Caco-2 (cell line): Measurements from ENCODE around the gene FRYL. TPM values are rescaled to one million over a fixed set of nuclear protein-coding genes. Genes with fewer than 3 reads are reported as not detected.
"Not testable (repeated sequence)": the region's sequence is repeated elsewhere in the genome, so short reads cannot be mapped to it uniquely, and the experiment has no call there.

Experiments used
- BruUV-seq: library from RNA; stranded (reverse); fragments of 400-500 nt; replicated peaks from 2 replicates; lab custom pipeline; 2021; lab: Mats Ljungman, UMichigan
- CTCF ChIA-PET: fragments of 300-600 bp; sonication (Branson Sonifier 250); formaldehyde crosslinking; loops from one replicate; lab custom pipeline; 2022; ENCODE audit warnings: antibody characterized with exemption; lab: Charles Lee
- POLR2A ChIA-PET: fragments of 300-600 bp; sonication (Branson Sonifier 250); formaldehyde crosslinking; loops from one replicate; lab custom pipeline; 2022; ENCODE audit warnings: antibody characterized with exemption; lab: Charles Lee
- DNase-seq, 2 experiments: peaks; one replicate each; pipeline versions ENCODE4 v3.0.0 to v3.0.0-alpha.2; 2020 to 2022
- H3K27me3 ChIP-seq: replicated peaks from 2 replicates; pipeline ENCODE4 v1.6.0; 2011; ENCODE audit warnings: low read length; ENCODE audit not compliant: control insufficient read depth, insufficient read depth
- H3K36me3 ChIP-seq: 2 replicates; pipeline ENCODE4 v1.5.1; 2011; ENCODE audit warnings: low read length; ENCODE audit not compliant: control insufficient read depth, insufficient read depth
- H3K4me1 ChIP-seq: fragments of 250-450 bp; sonication (Bioruptor Pico); 2 replicates; pipeline ENCODE4 v1.5.1; 2020; ENCODE audit warnings: mild to moderate bottlenecking
- H3K4me3 ChIP-seq: 2 replicates; pipeline ENCODE4 v1.5.1; 2011; ENCODE audit warnings: low read depth, mild to moderate bottlenecking, control low read depth, low read length
- H3K9me3 ChIP-seq: fragments of 250-450 bp; sonication (Bioruptor Pico); 2 replicates; pipeline ENCODE4 v1.5.1; 2020; ENCODE audit warnings: mild to moderate bottlenecking, moderate library complexity
- H3K27ac Mint-ChIP-seq: one replicate; pipeline ENCODE4 v1.8.0; 2022; ENCODE audit warnings: mixed read lengths; ENCODE audit not compliant: unreplicated experiment
- H3K27me3 Mint-ChIP-seq: one replicate; pipeline ENCODE4 v1.8.0; 2022; ENCODE audit warnings: mixed read lengths; ENCODE audit not compliant: insufficient read depth, unreplicated experiment
- H3K36me3 Mint-ChIP-seq: one replicate; pipeline ENCODE4 v1.8.0; 2022; ENCODE audit warnings: mild to moderate bottlenecking, mixed read lengths; ENCODE audit not compliant: insufficient read depth, unreplicated experiment
- H3K4me1 Mint-ChIP-seq: one replicate; pipeline ENCODE4 v1.8.0; 2022; ENCODE audit warnings: low read depth, mixed read lengths; ENCODE audit not compliant: unreplicated experiment
- H3K4me3 Mint-ChIP-seq: one replicate; pipeline ENCODE4 v1.8.0; 2022; ENCODE audit warnings: mild to moderate bottlenecking, moderate library complexity, mixed read lengths; ENCODE audit not compliant: unreplicated experiment
- H3K9me3 Mint-ChIP-seq: one replicate; pipeline ENCODE4 v1.8.0; 2022; ENCODE audit warnings: mixed read lengths; ENCODE audit not compliant: unreplicated experiment
- intact Hi-C: fragments of 100-400 bp; cut with micrococcal nuclease; formaldehyde crosslinking; loops from one replicate; pipeline ENCODE4 v1.10.0; 2022; ENCODE audit not compliant: unreplicated experiment
- total RNA-seq: library from RNA; stranded (reverse); gene quantifications from 2 replicates; pipeline ENCODE4 v1.2.3, GENCODE V29; 2022
- TF ChIP-seq, protein P1 (sequence below), 2 experiments: fragments of 200-600 bp in 1 of 2; IDR thresholded peaks; 1 replicate in 1 of 2; 2 replicates in 1 of 2; pipeline versions ENCODE4 v1.5.1 to v1.8.0; 2011 to 2022; ENCODE audit warnings: antibody characterized with exemption in 1 of 2, control low read depth in 1 of 2, inconsistent platforms in 1 of 2, low read depth in 1 of 2, low read length in 1 of 2, mild to moderate bottlenecking in 1 of 2, moderate library complexity in 1 of 2; ENCODE audit not compliant: insufficient read depth in 1 of 2, severe bottlenecking in 1 of 2, unreplicated experiment in 1 of 2

The FRYL gene
- total RNA-seq, 1 experiment from 2014 or later = 27.4 TPM

DNA sequence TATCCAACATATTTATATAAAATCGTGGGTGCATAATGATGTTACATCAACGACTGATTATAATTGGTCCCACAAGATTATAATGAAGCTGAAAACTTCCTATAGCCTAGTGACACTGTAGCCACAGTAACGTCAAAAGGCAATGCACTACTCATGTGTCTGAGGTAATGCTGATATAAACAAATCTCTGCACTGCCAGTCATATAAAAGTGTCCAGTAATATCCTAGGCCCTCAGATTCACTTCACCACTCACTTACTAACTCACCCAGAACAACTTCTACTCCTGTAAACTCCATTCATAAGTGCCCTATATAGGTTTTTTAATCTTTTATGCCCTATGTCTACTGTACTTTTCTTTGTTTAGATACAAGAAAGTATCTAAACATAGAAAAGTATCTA, 18.8 kb downstream of the FRYL start:
- H3K36me3 ChIP-seq = no peaks in the 10 kb centered on the region
- H3K27ac Mint-ChIP-seq = no peak overlapping the region
- no peaks in the 10 kb centered on the region for H3K4me1 Mint-ChIP-seq
- H3K9me3 ChIP-seq = no peaks in the 10 kb centered on the region
- TF ChIP-seq, protein P1, sequence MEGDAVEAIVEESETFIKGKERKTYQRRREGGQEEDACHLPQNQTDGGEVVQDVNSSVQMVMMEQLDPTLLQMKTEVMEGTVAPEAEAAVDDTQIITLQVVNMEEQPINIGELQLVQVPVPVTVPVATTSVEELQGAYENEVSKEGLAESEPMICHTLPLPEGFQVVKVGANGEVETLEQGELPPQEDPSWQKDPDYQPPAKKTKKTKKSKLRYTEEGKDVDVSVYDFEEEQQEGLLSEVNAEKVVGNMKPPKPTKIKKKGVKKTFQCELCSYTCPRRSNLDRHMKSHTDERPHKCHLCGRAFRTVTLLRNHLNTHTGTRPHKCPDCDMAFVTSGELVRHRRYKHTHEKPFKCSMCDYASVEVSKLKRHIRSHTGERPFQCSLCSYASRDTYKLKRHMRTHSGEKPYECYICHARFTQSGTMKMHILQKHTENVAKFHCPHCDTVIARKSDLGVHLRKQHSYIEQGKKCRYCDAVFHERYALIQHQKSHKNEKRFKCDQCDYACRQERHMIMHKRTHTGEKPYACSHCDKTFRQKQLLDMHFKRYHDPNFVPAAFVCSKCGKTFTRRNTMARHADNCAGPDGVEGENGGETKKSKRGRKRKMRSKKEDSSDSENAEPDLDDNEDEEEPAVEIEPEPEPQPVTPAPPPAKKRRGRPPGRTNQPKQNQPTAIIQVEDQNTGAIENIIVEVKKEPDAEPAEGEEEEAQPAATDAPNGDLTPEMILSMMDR (IDR thresholded peaks at IDR 0.05; ENCODE audit: insufficient read depth in 1 of 2, low read depth in 1 of 2, low read length in 1 of 2, severe bottlenecking in 1 of 2, unreplicated experiment in 1 of 2) = no peak
- no peaks in the 10 kb centered on the region for H3K9me3 Mint-ChIP-seq
- intact Hi-C loops = no loop called here
- H3K4me1 ChIP-seq = no peaks in the 10 kb centered on the region
- POLR2A ChIA-PET = no interaction called here
- H3K36me3 Mint-ChIP-seq = no peaks in the 10 kb centered on the region
- H3K4me3 ChIP-seq = no peak overlapping the region
- H3K4me3 Mint-ChIP-seq = no peak overlapping the region
- DNase-seq = no peak
- CTCF ChIA-PET = no interaction called here
- H3K27me3 Mint-ChIP-seq = no peaks in the 10 kb centered on the region
- no TSS peak for BruUV-seq
- no peaks in the 10 kb centered on the region for H3K27me3 ChIP-seq

DNA sequence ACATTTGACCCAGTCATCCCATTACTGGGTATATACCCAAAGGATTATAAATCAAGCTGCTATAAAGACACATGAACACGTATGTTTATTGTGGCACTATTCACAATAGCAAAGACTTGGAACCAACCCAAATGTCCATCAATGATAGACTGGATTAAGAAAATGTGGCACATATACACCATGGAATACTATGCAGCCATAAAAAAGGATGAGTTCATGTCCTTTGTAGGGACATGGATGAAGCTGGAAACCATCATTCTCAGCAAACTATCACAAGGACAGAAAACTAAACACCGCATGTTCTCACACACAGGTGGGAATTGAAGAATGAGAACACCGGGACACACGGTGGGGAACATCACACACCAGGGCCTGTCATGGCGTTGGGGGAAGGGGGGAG, 21.4 kb downstream of the FRYL start:
- H3K4me1 ChIP-seq, POLR2A ChIA-PET, H3K36me3 Mint-ChIP-seq, DNase-seq, H3K27me3 Mint-ChIP-seq, H3K27ac Mint-ChIP-seq, H3K9me3 ChIP-seq, H3K27me3 ChIP-seq, H3K9me3 Mint-ChIP-seq, intact Hi-C loops, H3K4me3 Mint-ChIP-seq, H3K36me3 ChIP-seq, H3K4me3 ChIP-seq, H3K4me1 Mint-ChIP-seq, BruUV-seq, CTCF ChIA-PET: not testable (repeated sequence)

DNA sequence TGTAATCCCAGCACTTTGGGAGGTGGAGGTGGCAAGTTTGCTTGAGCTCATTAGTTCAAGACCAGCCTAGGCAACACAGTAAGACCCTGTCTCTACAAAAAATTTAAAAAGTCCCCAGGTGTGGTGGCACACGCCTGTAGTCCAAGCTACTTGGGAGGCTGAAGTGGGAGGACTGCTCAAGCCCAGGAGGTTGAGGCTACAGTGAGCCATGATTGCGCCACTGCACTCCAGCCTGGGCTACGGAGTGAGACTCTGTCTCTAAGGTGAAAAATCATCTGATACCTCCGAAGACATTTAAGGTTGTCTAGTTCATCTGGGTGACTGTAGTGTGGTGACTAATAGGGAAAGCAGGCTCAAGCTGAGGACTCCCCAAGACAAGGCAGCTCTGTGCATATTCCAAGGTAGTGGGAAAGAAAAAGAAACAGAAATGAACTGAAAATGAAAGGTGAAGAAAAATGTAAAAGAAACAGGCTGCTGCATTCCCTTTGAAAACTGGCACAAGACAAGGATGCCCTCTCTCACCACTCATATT, 23.3 kb downstream of the FRYL start:
- no peaks in the 10 kb centered on the region for H3K9me3 ChIP-seq
- H3K4me3 Mint-ChIP-seq = no peak overlapping the region
- intact Hi-C loops = no loop called here
- no TSS peak for BruUV-seq
- no peak overlapping the region for H3K4me3 ChIP-seq
- TF ChIP-seq, protein P1 (IDR thresholded peaks at IDR 0.05; ENCODE audit: insufficient read depth in 1 of 2, low read depth in 1 of 2, low read length in 1 of 2, severe bottlenecking in 1 of 2, unreplicated experiment in 1 of 2) = no peak
- H3K27me3 ChIP-seq = no peaks in the 10 kb centered on the region
- POLR2A ChIA-PET = no interaction called here
- CTCF ChIA-PET = no interaction called here
- H3K27ac Mint-ChIP-seq = no peak overlapping the region
- H3K4me1 Mint-ChIP-seq = no peaks in the 10 kb centered on the region
- H3K27me3 Mint-ChIP-seq = no peaks in the 10 kb centered on the region
- H3K36me3 Mint-ChIP-seq = no peaks in the 10 kb centered on the region
- DNase-seq = no peak
- H3K36me3 ChIP-seq = no peaks in the 10 kb centered on the region
- H3K9me3 Mint-ChIP-seq = no peaks in the 10 kb centered on the region
- peaks cover 7% of the 10 kb centered on the region; the same call in 1 of the 2 replicates for H3K4me1 ChIP-seq

DNA sequence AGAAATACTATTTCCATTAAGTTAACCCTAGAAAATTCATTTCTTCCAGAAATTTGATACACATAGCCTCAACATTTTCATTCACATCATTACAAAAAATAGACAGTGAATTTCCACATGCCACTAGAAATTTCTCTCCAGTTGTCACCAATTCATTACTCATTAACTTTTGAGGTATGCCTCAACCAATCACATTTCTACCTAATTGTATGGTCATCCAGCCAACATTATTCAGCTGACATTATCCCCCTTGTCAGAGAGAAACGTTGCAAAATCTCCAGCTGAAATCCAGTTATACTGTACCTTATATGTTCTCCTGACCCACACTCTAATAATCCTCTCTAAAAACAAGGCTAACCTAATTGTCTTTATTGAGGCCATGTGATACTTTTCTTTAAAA, 24.8 kb downstream of the FRYL start:
- H3K4me3 ChIP-seq = no peak overlapping the region
- ChIA-PET CTCF (no interaction called here), POLR2A (no interaction called here)
- H3K27me3 Mint-ChIP-seq = no peaks in the 10 kb centered on the region
- H3K4me3 Mint-ChIP-seq = no peak overlapping the region
- no peaks in the 10 kb centered on the region for H3K9me3 Mint-ChIP-seq
- H3K36me3 Mint-ChIP-seq = no peaks in the 10 kb centered on the region
- DNase-seq = no peak
- TF ChIP-seq, protein P1 (IDR thresholded peaks at IDR 0.05; ENCODE audit: insufficient read depth in 1 of 2, low read depth in 1 of 2, low read length in 1 of 2, severe bottlenecking in 1 of 2, unreplicated experiment in 1 of 2) = no peak
- H3K36me3 ChIP-seq = no peaks in the 10 kb centered on the region
- intact Hi-C loops = no loop called here
- H3K27ac Mint-ChIP-seq = no peak overlapping the region
- H3K4me1 Mint-ChIP-seq = no peaks in the 10 kb centered on the region
- peaks cover 7% of the 10 kb centered on the region; the same call in 1 of the 2 replicates for H3K4me1 ChIP-seq
- H3K9me3 ChIP-seq = no peaks in the 10 kb centered on the region
- no peaks in the 10 kb centered on the region for H3K27me3 ChIP-seq
- BruUV-seq = no TSS peak
